Fibroblast of lung (primary cell): ENCODE results near the gene TFF2.

ENCODE experiments used
- CTCF ChIP-seq, 2 donors: IDR thresholded peaks in 1 of 2; conservative IDR thresholded peaks in 1 of 2; 1 replicate in 1 of 2; 2 replicates in 1 of 2; pipeline ENCODE4 v1.5.1; 2011 to 2012; ENCODE audit warnings: low read length in 2 of 2, control low read depth in 1 of 2, inconsistent platforms in 1 of 2, low read depth in 1 of 2, mild to moderate bottlenecking in 1 of 2
- EZH2 ChIP-seq: IDR thresholded peaks from 2 replicates; pipeline ENCODE4 v1.5.1; 2012; ENCODE audit warnings: low read length, control low read depth, mild to moderate bottlenecking; ENCODE audit errors: missing control alignments

GRCh38 chr21:42362700-42363099, 11.9 kb upstream of the TFF2 start:
- no peak for TF ChIP-seq CTCF (conservative IDR thresholded peaks at IDR 0.05 in 1 of 2, IDR thresholded peaks at IDR 0.05 in 1 of 2; ENCODE audit: low read depth in 1 of 2, low read length in 2 of 2)
- TF ChIP-seq EZH2: no peak
